ENCODE measurements around the gene GRK2. TPM values are rescaled to one million over a fixed set of nuclear protein-coding genes. Genes with fewer than 3 reads are reported as not detected.

Gene GRK2
- polyA plus RNA-seq, 1 donor from 2014 or later, result 47.3 TPM

- H3K4me2 ChIP-seq (ENCODE audit: low read length), result no peak overlapping the region
- no peaks in the 10 kb centered on the region for H3K27me3 ChIP-seq (ENCODE audit: insufficient read depth, low read depth, low read length)
- no peaks in the 10 kb centered on the region for H3K9me3 ChIP-seq (ENCODE audit: low read length)
- H3K36me3 ChIP-seq (ENCODE audit: insufficient read depth, low read length), result no peaks in the 10 kb centered on the region
- H3K4me3 ChIP-seq (ENCODE audit: low read length), result no peak overlapping the region
- H3K9ac ChIP-seq (ENCODE audit: low read length), result no peak overlapping the region
- H4K20me1 ChIP-seq (ENCODE audit: insufficient read depth), result no peaks in the 10 kb centered on the region
- H3F3A ChIP-seq (ENCODE audit: insufficient read depth, low read length, poor library complexity, severe bottlenecking), result no peaks in the 10 kb centered on the region
- peaks cover 29% of the 10 kb centered on the region for H3K79me2 ChIP-seq (replicated peaks; ENCODE audit: insufficient read depth, low read length)
- TF ChIP-seq CTCF (IDR thresholded peaks at IDR 0.05; ENCODE audit: poor library complexity, severe bottlenecking) (no peak), EZH2 (IDR thresholded peaks at IDR 0.05; ENCODE audit: borderline replicate concordance, insufficient read depth, low read length, poor library complexity, severe bottlenecking) (no peak)
- H2AFZ ChIP-seq (ENCODE audit: low read depth, low read length), result no peak overlapping the region
- H3K9me2 ChIP-seq (ENCODE audit: insufficient read depth, low read length), result no peaks in the 10 kb centered on the region
- no peak overlapping the region for H3K27ac ChIP-seq (ENCODE audit: low read length)
Observed at GRCh38 chr11:67264260-67264659, 2.0 kb upstream of the GRK2 start.

GRCh38 chr11:67264877-67265632 is 1.2 kb upstream of the GRK2 start:
- H3K36me3 ChIP-seq (ENCODE audit: insufficient read depth, low read length), result no peaks in the 10 kb centered on the region
- TF ChIP-seq MXI1 (conservative IDR thresholded peaks at IDR 0.05; ENCODE audit: poor library complexity, severe bottlenecking) (no peak), REST (IDR thresholded peaks at IDR 0.05; ENCODE audit: borderline replicate concordance) (no peak), EP300 (conservative IDR thresholded peaks at IDR 0.05; ENCODE audit: poor library complexity, severe bottlenecking) (no peak), SMC3 (conservative IDR thresholded peaks at IDR 0.05; ENCODE audit: poor library complexity) (no peak), POLR2AphosphoS5 (IDR thresholded peaks at IDR 0.05) (no peak), RAD21 (conservative IDR thresholded peaks at IDR 0.05) (no peak)
- H2AFZ ChIP-seq (ENCODE audit: low read depth, low read length), result no peak overlapping the region
- no peak overlapping the region for H3K27ac ChIP-seq (ENCODE audit: low read length)
- no peaks in the 10 kb centered on the region for H3K9me3 ChIP-seq (ENCODE audit: low read length)
- H3F3A ChIP-seq (ENCODE audit: insufficient read depth, low read length, poor library complexity, severe bottlenecking), result no peaks in the 10 kb centered on the region
- H3K27me3 ChIP-seq (ENCODE audit: insufficient read depth, low read depth, low read length), result no peaks in the 10 kb centered on the region
- no peak overlapping the region for H3K4me3 ChIP-seq (ENCODE audit: low read length)
- H4K20me1 ChIP-seq (ENCODE audit: insufficient read depth), result no peaks in the 10 kb centered on the region
- no peak overlapping the region for H3K9ac ChIP-seq (ENCODE audit: low read length)
- H3K4me2 ChIP-seq (ENCODE audit: low read length), result no peak overlapping the region
- H3K79me2 ChIP-seq (replicated peaks; ENCODE audit: insufficient read depth, low read length), result peaks cover 32% of the 10 kb centered on the region
- H3K9me2 ChIP-seq (ENCODE audit: insufficient read depth, low read length), result no peaks in the 10 kb centered on the region

Data from neural cell (in vitro differentiated cells).